Dedifferentiated amniotic fluid mesenchymal stem cell (primary cell): ENCODE measurements around the gene CSMD2.

Experiments
- DNase-seq: peaks from one replicate; pipeline ENCODE4 v3.0.0-alpha.2; 2016; ENCODE audit errors: extremely low spot score

Gene CSMD2

DNA sequence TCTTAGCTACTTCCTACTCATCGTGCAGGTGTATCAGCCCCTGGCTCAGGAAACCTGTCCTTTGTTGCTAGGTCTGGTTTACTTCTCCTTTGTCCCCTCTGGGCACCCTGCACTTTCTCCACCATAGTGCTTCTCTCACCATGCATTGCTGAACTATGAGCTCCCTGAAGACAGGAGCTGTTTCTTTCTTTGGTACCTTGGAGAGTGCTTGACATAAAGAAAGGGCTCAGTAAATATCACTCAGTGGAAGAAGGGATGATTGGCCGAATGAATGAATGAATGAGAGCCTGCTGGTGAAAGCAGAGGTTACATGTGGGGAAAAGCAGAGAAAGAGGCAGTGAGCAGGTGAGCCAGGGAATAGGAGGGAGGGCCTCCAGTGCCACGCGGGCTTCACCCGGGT lies 310.9 kb downstream of the CSMD2 start:
- DNase-seq: no peak

DNA sequence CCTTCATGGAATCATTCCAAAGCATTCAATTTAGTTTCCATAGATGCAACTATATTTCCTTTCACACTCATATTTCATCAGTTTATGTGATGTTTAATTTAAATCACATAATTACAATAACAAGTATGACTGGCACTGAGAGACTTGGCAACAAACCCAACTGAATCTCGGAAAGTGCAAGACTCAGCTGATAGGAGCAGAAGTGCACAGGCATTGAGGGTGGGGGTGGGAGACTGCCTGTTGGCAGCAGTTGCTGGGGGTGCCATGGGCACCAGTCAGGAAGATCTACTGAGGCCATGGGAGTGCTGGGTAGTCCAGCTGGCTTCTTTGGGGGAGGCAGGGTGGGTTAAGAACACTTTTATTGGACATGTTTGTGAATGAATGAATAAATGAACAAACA lies 311.6 kb downstream of the CSMD2 start:
- no peak for DNase-seq

DNA sequence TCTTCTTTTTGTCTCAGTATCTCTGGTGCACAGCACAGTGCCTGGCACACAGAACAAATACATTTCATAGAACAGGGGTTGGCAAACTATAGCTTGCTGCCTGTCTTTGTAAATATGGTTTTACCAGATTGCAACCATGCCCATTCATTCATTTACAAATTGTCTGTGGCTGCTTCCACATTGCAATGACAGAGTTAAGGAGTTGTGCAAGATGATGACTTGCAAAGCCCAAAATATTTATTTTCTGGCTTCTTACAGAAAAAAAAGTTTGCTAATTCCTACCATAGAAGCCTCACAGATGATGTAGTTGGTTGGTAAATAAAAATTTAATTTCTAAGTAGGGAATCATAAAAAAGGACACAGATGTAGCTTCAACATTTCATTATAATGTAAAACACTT lies 312.3 kb downstream of the CSMD2 start:
- no peak for DNase-seq

DNA sequence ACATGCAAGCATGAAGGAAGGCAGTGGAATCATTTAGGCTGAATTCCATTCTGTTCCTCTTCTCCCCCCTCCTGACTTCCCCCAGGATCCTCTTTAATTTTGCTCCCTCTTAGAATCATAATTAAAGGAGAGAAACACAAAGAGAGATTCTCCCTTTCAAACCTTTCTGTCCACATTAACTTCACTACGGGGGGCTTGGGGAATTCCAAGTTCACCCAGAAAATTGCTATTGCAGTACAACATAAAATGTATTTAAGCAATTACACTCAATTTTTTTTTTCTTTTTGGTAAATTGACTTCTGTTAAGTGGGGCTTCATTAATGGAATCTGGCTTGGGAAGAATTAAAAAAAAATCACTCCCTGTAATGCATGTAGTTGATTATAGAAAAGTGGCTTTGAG lies 314.5 kb downstream of the CSMD2 start:
- no peak for DNase-seq

DNA sequence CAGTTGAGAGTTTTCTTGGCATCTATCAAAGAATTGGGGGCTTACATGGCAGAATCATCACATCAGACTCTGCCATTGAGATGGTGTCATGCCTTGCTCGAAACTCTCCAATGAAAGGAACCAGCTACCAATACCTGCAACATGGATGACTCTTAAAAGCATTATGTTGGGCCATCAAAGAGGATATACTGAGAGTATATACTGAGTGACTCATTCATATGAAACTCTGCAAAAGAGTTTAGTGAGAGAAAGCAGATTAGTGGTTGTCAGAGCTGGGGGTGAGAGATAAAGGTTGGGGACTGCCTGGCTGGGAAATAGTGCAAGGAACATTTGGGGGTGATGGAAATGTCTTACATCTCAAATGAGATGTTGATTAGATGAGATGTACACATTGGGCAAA lies 315.8 kb downstream of the CSMD2 start:
- DNase-seq: no peak

DNA sequence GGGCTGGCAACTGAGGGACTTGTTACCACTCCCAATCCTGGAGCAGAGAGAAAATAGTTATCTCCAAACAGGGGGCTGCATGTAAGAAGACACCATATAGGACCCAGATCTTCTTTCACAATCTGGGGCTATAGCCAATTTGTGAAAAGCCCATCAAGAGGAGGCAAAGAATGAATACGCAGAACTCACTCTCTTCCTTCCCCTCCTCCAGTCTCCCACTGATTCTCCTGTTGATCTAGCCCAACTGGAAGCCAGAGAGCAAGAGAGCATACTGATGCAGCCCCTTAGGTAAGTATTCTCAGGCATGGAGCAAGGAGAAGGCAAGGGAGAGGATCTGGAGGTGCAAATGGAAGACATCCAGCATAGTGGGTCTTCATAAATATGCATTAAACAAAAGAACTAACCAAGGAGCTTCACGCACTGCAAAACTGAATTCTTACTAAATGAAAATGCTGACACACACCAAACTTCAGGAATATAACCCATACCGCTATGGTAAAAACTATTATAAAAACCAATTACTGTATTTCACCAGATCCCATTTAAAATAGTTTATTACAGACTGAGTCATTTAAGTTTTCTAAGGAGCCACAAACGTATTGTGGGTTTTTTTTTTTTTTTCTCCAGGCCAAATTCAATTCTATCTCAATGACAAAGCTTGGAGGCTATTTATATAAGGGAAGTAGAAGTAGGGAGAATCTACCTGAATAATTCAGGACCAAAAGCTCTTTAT lies 316.7 kb downstream of the CSMD2 start:
- no peak for DNase-seq

DNA sequence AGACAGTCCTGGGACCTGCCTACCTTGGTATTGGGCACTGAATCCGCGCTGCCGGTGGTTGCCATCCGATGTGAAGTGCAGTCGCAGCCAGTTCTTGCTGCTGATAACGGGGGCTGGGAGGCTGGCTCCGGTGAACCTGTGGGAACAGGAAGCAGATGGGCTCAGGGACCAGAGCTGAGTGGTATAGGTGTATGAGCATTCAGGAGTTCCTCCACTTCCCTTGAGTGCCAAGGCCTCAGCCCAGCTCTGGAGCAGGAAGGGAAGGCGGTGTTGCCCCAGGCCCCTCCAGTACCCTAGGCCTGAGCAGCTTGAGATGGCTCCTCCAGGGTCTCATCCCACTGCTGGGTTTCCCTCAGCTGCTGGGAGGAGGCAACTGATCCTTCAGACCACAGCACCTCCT lies 318.2 kb downstream of the CSMD2 start:
- DNase-seq: no peak

DNA sequence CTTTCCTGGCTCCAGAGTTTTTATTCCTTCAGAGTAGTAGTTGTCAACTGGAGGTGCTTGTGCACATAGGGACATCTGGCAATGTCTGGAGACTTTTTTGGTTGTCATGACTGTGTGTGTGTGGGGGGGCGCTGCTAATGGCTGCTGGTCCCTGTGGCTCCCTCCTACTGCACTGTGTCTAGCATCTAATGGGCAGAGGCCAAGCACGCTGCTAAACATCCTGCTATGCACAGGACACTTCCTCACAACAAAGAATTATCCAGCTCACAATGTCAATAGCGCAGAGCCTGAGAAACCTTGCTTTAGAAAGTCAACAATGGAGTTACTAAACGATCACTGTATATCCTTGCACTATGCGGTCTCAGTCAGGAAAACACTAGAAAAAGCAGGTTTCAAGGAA lies 320.9 kb downstream of the CSMD2 start:
- DNase-seq: no peak

DNA sequence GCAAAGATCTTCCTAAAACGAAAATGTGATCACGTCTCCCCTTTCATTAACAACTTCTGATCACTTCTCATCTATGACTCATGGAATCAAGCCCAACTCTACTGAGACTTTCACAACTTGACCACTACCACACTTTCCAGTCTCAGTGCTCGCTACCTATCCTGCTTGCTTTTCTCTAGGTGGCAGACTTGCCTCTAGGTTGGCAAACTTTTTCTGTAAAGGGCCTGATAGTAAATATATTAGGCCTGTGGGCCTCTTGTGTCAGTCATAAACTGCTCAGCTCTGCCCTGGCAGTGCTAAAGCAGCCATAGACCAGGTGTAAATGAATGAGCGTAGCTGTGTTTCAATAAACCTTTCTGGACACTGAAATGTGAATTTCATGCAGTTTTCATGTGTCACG lies 322.7 kb downstream of the CSMD2 start:
- DNase-seq: no peak

DNA sequence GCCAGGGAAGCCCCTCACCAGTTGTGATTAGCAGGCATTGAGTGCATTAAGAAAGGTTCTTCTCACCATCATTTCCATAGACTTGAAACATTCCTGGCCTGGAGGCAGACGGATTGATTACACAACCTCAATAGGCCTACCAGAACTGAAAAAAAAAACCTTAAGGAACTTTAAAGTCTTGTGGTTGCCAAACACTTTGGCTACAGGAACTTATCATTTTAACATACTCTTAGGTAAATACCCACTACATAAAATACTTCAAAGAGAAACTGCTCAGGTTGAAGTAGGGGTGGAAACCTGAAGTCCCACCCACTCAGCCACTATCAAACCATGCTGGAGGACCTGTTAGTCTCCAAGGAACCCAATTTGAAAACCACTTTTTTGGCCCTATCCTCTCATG lies 323.5 kb downstream of the CSMD2 start:
- no peak for DNase-seq

DNA sequence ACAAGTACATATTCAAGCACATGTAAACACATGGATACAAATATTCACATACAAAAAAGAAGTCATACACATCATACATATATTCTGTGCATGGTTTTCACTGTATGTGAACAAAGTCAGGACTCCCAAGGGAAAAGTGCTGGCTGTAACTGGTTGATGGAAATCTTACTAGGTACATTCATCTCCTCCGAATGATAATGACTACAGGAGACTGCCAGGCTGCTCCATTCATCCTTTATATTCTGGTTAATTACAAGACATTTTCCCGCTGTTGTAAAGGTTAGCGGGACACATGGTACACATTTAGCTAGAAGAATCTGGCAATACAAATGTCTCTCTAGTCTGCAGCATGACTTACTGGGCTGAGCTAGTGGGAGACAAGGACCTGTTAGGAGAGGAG lies 327.4 kb downstream of the CSMD2 start:
- no peak for DNase-seq

DNA sequence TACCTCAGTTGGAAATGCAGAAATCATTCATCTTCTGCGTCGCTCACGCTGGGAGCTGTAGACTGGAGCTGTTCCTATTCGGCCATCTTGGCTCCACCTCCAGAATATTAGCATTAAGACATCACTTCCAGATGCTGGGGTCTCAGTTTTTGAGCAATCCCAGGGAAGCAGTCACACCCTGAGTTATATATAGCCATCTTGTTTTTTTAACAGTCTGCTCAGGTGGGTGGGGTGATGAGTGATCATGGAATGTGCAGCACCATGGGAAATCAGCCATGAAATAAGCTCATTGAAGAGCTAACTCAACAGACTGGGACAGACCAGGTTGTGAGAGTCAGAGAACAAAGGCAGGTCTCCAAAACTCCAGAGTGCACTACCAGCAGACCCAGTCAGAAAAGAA lies 328.1 kb downstream of the CSMD2 start:
- no peak for DNase-seq

DNA sequence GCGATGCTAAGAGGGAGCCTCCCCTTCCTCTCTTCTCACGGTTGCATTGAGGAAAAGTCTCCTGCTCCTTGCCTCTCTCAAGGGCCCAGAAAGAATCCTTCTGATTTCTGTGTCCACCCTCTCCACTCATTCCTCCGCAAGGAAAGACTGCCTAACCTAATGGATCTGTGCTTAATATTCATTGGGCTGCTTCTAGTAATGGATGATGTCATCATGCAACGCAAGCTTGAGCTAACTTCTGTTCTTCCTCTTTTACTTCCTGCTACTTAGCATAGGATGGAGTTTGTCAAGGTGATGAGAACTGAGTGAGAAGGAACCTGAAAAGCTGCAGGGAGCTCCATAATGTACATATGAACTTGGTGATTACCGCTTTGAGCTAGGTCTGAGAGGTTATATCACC lies 336.4 kb downstream of the CSMD2 start:
- no peak for DNase-seq

DNA sequence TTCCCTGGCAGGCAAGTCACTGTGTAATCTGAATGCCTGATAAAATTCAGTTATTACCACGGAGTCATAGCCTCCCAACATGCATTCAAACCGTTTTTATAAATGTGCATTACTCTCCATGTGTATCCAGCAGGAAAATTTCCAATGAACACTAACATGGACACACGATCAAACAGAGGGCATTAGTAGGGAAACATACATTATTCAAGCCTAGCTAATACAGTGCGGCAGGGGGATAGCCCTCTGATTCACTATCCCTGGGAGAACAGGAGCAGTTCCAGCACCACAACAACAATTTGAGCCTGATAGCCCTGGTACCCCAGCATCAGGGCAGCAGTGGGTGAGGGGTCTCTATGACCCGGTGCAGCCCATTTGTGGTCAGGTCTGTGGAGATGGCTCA lies 337.0 kb downstream of the CSMD2 start:
- no peak for DNase-seq

DNA sequence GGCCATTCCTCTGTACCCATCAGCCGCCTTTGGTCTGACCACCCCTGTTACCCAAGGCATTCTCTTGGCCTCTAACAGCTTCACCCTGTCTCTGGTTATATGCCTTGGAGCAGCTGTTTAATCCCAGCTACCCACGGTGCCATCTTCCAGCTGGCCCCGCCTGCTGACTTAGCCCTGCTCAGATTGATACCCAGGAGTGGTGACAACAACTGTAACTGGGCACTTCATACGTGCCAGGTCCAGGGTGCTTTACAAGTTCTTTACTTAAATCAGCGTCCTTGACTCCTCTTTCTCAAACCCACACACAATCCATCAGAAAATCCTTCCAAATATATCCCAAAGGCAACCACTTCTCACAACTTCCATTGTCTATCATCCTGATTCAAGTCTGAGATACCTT lies 338.3 kb downstream of the CSMD2 start:
- DNase-seq: no peak

DNA sequence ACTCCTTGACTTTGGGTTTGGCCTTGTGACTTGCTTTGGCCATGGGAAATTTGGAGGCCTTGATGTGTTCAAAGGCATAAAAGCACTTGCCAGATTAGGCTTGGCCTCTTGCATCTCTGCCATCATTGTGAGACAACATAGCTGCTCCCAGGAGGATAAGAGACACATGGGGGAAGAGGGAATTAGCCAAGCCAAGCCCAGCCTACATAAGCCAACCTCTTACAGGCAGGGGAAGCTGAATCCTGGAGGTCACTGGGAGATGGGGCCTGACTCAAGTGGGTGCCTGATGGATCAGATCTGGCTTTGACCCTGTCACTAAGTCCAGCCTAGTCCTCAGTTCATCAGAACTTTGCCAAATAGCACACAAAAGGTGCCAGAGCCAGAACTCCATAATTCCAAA lies 338.7 kb downstream of the CSMD2 start:
- DNase-seq: no peak

DNA sequence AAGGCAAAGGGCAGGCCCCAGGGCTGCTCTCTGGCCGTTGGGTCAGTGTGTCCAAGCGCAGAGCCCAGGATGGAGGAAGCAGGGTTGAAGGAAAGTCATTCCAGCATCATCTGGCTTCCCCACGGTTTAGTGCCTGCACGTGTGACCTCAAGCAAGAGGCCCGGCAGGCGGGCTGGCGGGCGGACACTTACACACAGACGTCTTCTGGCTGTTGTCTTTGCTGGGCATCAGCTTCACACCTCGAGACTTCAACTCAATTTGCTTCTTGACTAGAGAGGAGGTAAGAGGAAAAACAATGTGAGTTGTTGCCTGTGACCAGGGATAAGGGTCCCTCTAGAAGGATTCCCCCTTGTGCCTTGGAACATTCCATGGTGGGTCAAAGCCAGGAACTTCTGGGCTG lies 339.5 kb downstream of the CSMD2 start:
- no peak for DNase-seq

DNA sequence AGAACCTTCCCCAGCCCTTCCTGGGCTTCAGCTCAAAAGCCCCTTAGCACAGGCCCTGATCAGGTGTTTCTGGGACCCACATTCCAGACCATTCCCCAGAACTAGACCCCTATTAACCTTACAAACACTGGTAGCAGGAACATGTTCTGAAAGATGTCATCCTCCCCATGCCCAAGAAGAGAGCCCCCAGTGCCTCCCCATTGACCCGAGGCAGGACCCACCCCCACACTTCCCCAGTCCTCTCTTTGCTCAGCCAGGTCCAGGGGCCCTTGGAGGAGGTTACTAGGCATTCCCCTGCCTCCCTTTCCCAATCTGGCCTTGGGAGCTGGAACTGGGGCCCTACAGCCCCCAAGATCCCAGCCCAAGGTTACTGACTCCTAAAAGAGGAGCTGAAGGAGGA lies 340.1 kb downstream of the CSMD2 start:
- no peak for DNase-seq

DNA sequence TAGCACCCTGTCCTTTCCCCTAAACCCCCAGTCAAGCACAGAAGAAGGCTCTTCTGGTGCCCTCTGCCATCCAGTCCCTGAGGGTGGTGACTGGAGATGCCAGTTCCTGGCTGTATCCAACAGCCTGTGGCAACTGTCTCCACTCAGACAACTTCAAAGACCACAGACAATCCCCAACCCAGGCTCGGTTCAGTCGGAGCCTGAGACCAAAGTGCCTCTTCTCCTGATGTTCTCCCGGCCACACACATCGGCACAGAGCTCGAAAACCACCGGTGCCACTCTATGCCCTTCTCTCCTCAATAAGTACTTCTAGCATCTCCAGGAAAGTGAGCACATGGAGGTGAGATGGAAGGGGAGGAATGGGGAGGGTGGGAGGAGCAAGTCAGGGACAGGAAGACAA lies 340.7 kb downstream of the CSMD2 start:
- DNase-seq: no peak

DNA sequence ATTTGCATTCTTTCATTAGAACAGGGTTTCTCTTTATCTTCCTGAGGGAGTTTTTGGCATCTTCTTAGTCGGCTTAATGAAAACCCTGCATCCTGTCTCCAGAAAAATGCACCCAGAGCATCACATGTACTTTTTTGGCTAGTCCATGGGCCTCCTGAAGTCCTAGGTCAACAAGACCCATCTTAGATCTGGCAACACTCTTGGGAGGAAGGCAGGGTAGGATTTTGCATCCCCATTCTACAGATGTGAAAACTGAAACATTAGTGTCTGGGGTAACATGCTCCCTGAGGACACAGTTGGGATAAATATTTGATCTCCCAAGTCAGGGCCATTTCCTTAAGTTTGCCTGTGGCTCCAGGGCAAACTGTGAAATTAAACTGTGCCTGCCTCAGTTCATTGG lies 341.2 kb downstream of the CSMD2 start:
- no peak for DNase-seq

DNA sequence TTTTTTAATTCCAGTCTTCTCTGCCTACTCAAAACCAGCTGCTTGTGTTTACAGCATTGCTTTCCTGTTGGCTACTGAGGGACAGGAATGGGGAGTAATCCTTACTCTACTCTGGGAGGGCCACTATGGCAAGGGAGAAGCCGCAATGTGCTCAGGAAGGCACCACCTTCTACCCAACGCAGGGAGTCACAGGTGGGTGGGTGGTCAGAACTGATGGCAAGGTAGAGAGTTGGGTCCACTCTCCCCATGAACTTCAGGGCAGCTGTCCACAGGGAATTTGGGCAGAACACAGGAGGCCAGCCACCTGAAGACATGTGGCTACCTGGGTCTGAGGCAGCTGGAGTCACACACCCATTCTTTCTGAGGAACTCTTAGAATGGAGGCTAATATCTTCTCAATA lies 341.6 kb downstream of the CSMD2 start:
- DNase-seq: no peak

DNA sequence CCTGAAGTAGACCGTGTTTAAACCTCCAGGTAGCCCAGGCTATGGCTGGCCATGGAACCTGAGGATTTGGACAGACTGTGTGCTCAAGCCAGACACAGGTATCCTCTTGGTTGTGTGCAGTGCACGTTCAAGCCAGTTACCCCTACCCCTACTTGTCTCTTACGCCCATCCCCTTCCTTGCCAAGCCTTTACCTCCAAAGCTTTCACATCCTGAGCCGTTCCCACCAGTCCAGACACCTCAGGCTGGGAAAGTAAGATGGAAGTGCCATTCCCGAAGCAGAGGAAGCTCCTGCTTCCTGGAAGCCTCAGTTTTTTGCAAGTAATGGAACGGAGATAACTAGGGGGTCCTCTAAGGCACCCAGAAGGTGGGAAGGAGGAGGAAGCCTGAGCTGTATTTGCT lies 342.6 kb downstream of the CSMD2 start:
- DNase-seq: no peak

DNA sequence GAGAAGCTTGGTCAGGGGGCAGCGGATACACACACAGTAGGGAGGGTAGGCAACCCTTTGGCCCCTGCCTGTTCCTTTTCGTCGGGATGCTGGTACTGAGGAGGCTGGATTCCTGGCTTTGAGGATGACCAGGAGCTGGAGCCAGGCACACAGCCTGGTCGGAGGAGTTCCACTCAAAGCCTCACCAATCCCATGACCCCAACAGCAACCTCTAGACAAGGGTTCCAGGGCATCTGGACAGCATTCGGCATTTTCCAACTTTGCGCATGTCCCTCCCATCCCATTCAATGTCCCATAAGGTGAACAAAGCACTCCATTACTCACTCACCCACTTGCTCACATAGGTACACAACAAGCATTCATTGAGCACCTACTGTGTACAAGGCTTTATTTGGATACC lies 343.7 kb downstream of the CSMD2 start:
- no peak for DNase-seq

DNA sequence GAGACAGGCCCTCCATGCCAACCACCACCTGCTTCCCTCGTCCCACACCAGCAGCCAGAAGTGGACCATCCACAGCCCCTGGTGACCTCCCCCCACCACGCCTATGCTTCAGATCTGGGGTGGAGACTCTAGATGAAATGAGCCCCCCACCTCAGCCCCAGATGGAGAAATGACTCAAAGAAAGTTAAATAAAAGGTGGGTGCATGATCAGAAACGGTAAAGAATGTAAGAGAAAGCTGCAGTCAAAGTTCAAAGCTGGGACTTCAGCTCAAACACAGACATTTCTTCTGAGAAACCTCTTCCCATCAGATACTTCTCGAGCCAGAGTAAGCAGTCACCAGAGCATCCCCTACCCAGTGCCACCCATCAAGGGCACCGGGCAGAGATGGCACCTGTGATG lies 344.2 kb downstream of the CSMD2 start:
- DNase-seq: no peak

DNA sequence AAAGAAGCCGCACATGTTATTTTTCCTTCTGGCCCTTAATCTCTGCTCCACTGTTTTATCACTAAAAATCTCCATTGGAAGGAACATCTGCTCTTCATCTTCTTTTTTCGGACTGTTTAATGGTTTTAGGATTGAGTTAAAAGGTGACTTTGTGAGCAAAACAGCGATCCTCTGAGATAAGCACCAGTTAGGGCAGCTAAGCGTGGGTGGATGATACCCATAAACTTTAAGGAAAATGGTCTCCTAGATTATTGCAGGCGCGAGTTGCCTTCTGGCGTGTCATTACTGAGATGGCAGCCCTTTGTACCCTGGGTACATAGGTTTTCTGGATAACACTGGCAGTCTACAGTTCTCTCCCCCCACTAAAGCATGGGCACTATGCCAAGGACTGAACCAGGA lies 345.1 kb downstream of the CSMD2 start:
- DNase-seq: no peak
